Measurements from ENCODE around the gene SPATS2. TPM values are rescaled to one million over a fixed set of nuclear protein-coding genes. Genes with fewer than 3 reads are reported as not detected.

SPATS2 gene
- total and polyA plus RNA-seq, 7 donors, result 4.4 to 10.6 (median 9.1) TPM

GRCh38 chr12:49556391-49557186, 189.3 kb downstream of the SPATS2 start:
- Histone ChIP-seq H3K9me3 (no peaks in the 10 kb centered on the region), H3K27ac (no peak overlapping the region)

GRCh38 chr12:49557187-49557916, 190.1 kb downstream of the SPATS2 start:
- H3K36me3 ChIP-seq (ENCODE audit: insufficient read depth in 1 of 2, low read depth in 1 of 2), result peaks cover 4 to 70% of the 10 kb centered on the region in 2 donors
- H3K27ac ChIP-seq, result no peak overlapping the region
- no peak for TF ChIP-seq CTCF (IDR thresholded peaks at IDR 0.05)
- peaks cover 4% of the 10 kb centered on the region for H3K4me1 ChIP-seq
- intact Hi-C loops (cut with DNase I), result no loop called here
- peak in 1 of 2 donors; percentile 49 for DNase-seq
- 82 to 90% (median 82%) methylated on average over 17 to 18 of the region's 18 CpGs for WGBS, 3 donors
- peak in 2 of 4 donors; percentile 2 to 4 for ATAC-seq
- no peaks in the 10 kb centered on the region for H3K9me3 ChIP-seq
- H3K27me3 ChIP-seq (ENCODE audit: insufficient read depth in 3 of 3, low read length in 2 of 3), result no peaks in the 10 kb centered on the region
- H3K4me3 ChIP-seq, result no peak overlapping the region

More at GRCh38 chr12:49556391-49557186, 189.3 kb downstream of the SPATS2 start:
- no peak for DNase-seq
- peaks cover 10% of the 10 kb centered on the region for H3K4me1 ChIP-seq
- no peak for TF ChIP-seq CTCF (IDR thresholded peaks at IDR 0.05)
- 70 to 78% (median 75%) methylated on average over 12 of the region's 12 CpGs for WGBS, 3 donors
- intact Hi-C loops (cut with DNase I), result no loop called here
- H3K27me3 ChIP-seq (ENCODE audit: insufficient read depth in 3 of 3, low read length in 2 of 3), result no peaks in the 10 kb centered on the region
- H3K4me3 ChIP-seq, result no peak overlapping the region
- peaks cover 4 to 62% of the 10 kb centered on the region in 2 donors for H3K36me3 ChIP-seq (ENCODE audit: insufficient read depth in 1 of 2, low read depth in 1 of 2)
- no peak for ATAC-seq

GRCh38 chr12:49557917-49558215, 190.6 kb downstream of the SPATS2 start:
- 45 to 70% (median 60%) methylated on average over 7 of the region's 7 CpGs for WGBS, 3 donors
- ATAC-seq, result peak; percentile 36 to 44 (median 38)
- no peak overlapping the region for H3K4me3 ChIP-seq
- no peaks in the 10 kb centered on the region for H3K9me3 ChIP-seq
- H3K27ac ChIP-seq, result no peak overlapping the region
- peak in 1 of 2 donors; percentile 52 for DNase-seq
- H3K27me3 ChIP-seq (ENCODE audit: insufficient read depth in 3 of 3, low read length in 2 of 3), result no peaks in the 10 kb centered on the region
- intact Hi-C loops (cut with DNase I), result no loop called here
- peaks cover 4 to 75% of the 10 kb centered on the region in 2 donors for H3K36me3 ChIP-seq (ENCODE audit: insufficient read depth in 1 of 2, low read depth in 1 of 2)
- TF ChIP-seq CTCF (IDR thresholded peaks at IDR 0.05), result no peak
- no peaks in the 10 kb centered on the region for H3K4me1 ChIP-seq

- TF ChIP-seq CTCF (IDR thresholded peaks at IDR 0.05), result no peak
- no peaks in the 10 kb centered on the region for H3K27me3 ChIP-seq (ENCODE audit: insufficient read depth in 3 of 3, low read length in 2 of 3)
- intact Hi-C loops (cut with DNase I), result no loop called here
- peaks cover 5 to 81% of the 10 kb centered on the region in 2 donors for H3K36me3 ChIP-seq (ENCODE audit: insufficient read depth in 1 of 2, low read depth in 1 of 2)
- H3K4me3 ChIP-seq, result no peak overlapping the region
- ATAC-seq, result no peak
- H3K4me1 ChIP-seq, result no peaks in the 10 kb centered on the region
- WGBS, 3 donors, result 89 to 93% (median 91%) methylated on average over 13 of the region's 13 CpGs
- H3K27ac ChIP-seq, result no peak overlapping the region
- H3K9me3 ChIP-seq, result no peaks in the 10 kb centered on the region
- DNase-seq, result peak in 1 of 2 donors; percentile 36
Measured at GRCh38 chr12:49558526-49558925, 191.3 kb downstream of the SPATS2 start.
